ENCODE results near the gene SLC10A2. TPM values are rescaled to one million over a fixed set of nuclear protein-coding genes. Genes with fewer than 3 reads are reported as not detected.
"Not testable (repeated sequence)": the region's sequence is repeated elsewhere in the genome, so short reads cannot be mapped to it uniquely, and the experiment has no call there.

SLC10A2 gene
- total and polyA plus RNA-seq, 2 of the 4 experiments (the other 2 are of a cell fraction) = not detected

GRCh38 chr13:103097366-103097928 is 31.2 kb upstream of the SLC10A2 start:
- dilution Hi-C loops (cut with HindIII; ENCODE audit: low sequenced_read_pairs, unreplicated experiment) = no loop called here
- H2AK5ac ChIP-seq (ENCODE audit: low read depth, low read length) = no peak overlapping the region
- DNase-seq = no peak
- H3K56ac ChIP-seq (ENCODE audit: extremely low read depth, insufficient read depth, low read length) = no peak overlapping the region
- in situ Hi-C loops (cut with MboI; ENCODE audit: low sequenced_read_pairs) = no loop called here
- H3K14ac ChIP-seq (replicated peaks; ENCODE audit: low read depth, low read length) = no peak overlapping the region
- no peak overlapping the region for H3K23ac ChIP-seq (ENCODE audit: low read depth, low read length)
- TF ChIP-seq POLR2A (IDR thresholded peaks at IDR 0.05; ENCODE audit: low read depth, low read length) = no peak
- TF ChIP-seq BHLHE40 (IDR thresholded peaks at IDR 0.05; ENCODE audit: low read depth, low read length) = no peak
- no peak for TF ChIP-seq SMC3 (IDR thresholded peaks at IDR 0.05; ENCODE audit: low read depth, low read length)
- TF ChIP-seq MAZ (IDR thresholded peaks at IDR 0.05; ENCODE audit: borderline replicate concordance, low read depth, low read length) = no peak
- TF ChIP-seq MAFK (IDR thresholded peaks at IDR 0.05; ENCODE audit: low read depth, low read length) = no peak
- no peak for ATAC-seq (ENCODE audit: low read depth)
- no peaks in the 10 kb centered on the region for H3K4me1 ChIP-seq (ENCODE audit: control insufficient read depth, insufficient read depth, low read length)
- H3K27me3 ChIP-seq (ENCODE audit: control insufficient read depth, insufficient read depth, low read length) = no peaks in the 10 kb centered on the region
- H4K20me1 ChIP-seq (ENCODE audit: insufficient read depth, low read length) = no peaks in the 10 kb centered on the region
- no peak overlapping the region for H2BK15ac ChIP-seq (ENCODE audit: low read depth, low read length)
- ChIA-PET POLR2A (ENCODE audit: unreplicated experiment) (no interaction called here), CTCF (no interaction called here)
- H2AFZ ChIP-seq (replicated peaks; ENCODE audit: low read length, poor library complexity) = no peak overlapping the region
- H4K5ac ChIP-seq (ENCODE audit: low read depth, low read length) = no peak overlapping the region
- H3K9ac ChIP-seq (ENCODE audit: low read depth, low read length) = no peak overlapping the region
- H3K4me2 ChIP-seq (ENCODE audit: low read depth, low read length) = no peak overlapping the region
- no peak overlapping the region for H3K27ac ChIP-seq (ENCODE audit: insufficient read depth, low read length)
- H2BK120ac ChIP-seq (ENCODE audit: low read depth, low read length) = no peak overlapping the region
- H4K91ac ChIP-seq (ENCODE audit: insufficient read depth, low read depth, low read length) = no peak overlapping the region
- intact Hi-C loops (cut with micrococcal nuclease) = no loop called here
- no peak overlapping the region for H3K4me3 ChIP-seq (ENCODE audit: insufficient read depth, low read depth, low read length)
- peaks cover 23% of the 10 kb centered on the region for H3K9me3 ChIP-seq (ENCODE audit: control insufficient read depth, insufficient read depth, low read length)
- no peak overlapping the region for H3K4ac ChIP-seq (ENCODE audit: low read depth, low read length)
- H4K8ac ChIP-seq (ENCODE audit: low read depth in 2 of 2, low read length in 2 of 2) = no peak overlapping the region
- no peak overlapping the region for H2BK20ac ChIP-seq (ENCODE audit: low read depth, low read length)
- H3K9me1 ChIP-seq (ENCODE audit: insufficient read depth, low read length) = no peaks in the 10 kb centered on the region
- 28% methylated on average over 4 of the region's 7 CpGs; no CpG with 5 or more reads in 1 of the 2 experiments for WGBS, 2 experiments (ENCODE audit: extremely low coverage in 2 of 2, insufficient read length in 1 of 2)
- H2BK5ac ChIP-seq (ENCODE audit: low read depth, low read length, poor library complexity, severe bottlenecking) = no peak overlapping the region
- H3K36me3 ChIP-seq (ENCODE audit: control insufficient read depth, insufficient read depth, low read length) = no peaks in the 10 kb centered on the region
- no peak overlapping the region for H3K18ac ChIP-seq (ENCODE audit: low read depth, low read length)
- BruUV-seq (replicated peaks) = no TSS peak
- no peak overlapping the region for H2AK9ac ChIP-seq (replicated peaks; ENCODE audit: low read depth, low read length, poor library complexity)
- H3K79me1 ChIP-seq (ENCODE audit: low read depth in 1 of 2, low read length in 2 of 2) = no peaks in the 10 kb centered on the region

DNA sequence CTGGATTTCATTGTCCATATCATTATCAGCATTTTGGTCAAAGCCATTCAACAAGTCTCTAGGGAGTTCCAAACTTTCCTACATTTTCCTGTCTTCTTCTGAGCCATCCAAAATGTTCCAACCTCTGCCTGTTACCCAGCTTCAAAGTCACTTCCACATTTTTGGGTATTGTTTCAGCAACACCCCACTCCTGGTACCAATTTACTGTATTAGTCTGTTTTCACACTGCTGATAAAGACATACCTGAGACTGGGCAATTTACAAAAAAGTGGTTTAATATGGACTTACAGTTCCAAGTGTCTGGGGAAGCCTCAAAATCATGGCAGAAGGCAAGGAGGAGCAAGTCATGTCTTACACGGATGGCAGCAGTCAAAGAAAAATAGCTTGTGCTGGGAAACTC is 27.4 kb upstream of the SLC10A2 start:
- H4K20me1 ChIP-seq (ENCODE audit: insufficient read depth, low read length); H3K9ac ChIP-seq (ENCODE audit: low read depth, low read length); H2BK120ac ChIP-seq (ENCODE audit: low read depth, low read length); H3K4me1 ChIP-seq (ENCODE audit: control insufficient read depth, insufficient read depth, low read length); in situ Hi-C loops (cut with MboI; ENCODE audit: low sequenced_read_pairs); H2BK15ac ChIP-seq (ENCODE audit: low read depth, low read length); H3K4me2 ChIP-seq (ENCODE audit: low read depth, low read length); H2AK5ac ChIP-seq (ENCODE audit: low read depth, low read length); H2AK9ac ChIP-seq (replicated peaks; ENCODE audit: low read depth, low read length, poor library complexity); H4K5ac ChIP-seq (ENCODE audit: low read depth, low read length); dilution Hi-C loops (cut with HindIII; ENCODE audit: low sequenced_read_pairs, unreplicated experiment); DNase-seq; H2BK5ac ChIP-seq (ENCODE audit: low read depth, low read length, poor library complexity, severe bottlenecking); H3K56ac ChIP-seq (ENCODE audit: extremely low read depth, insufficient read depth, low read length); H3K79me1 ChIP-seq (ENCODE audit: low read depth in 1 of 2, low read length in 2 of 2); H3K23ac ChIP-seq (ENCODE audit: low read depth, low read length); ATAC-seq (ENCODE audit: low read depth); H2AFZ ChIP-seq (replicated peaks; ENCODE audit: low read length, poor library complexity); H2BK20ac ChIP-seq (ENCODE audit: low read depth, low read length); H3K9me1 ChIP-seq (ENCODE audit: insufficient read depth, low read length); BruUV-seq (replicated peaks); H3K4ac ChIP-seq (ENCODE audit: low read depth, low read length); H3K14ac ChIP-seq (replicated peaks; ENCODE audit: low read depth, low read length); H4K8ac ChIP-seq (ENCODE audit: low read depth in 2 of 2, low read length in 2 of 2); H3K27ac ChIP-seq (ENCODE audit: insufficient read depth, low read length); H3K36me3 ChIP-seq (ENCODE audit: control insufficient read depth, insufficient read depth, low read length); POLR2A ChIA-PET (ENCODE audit: unreplicated experiment); H3K4me3 ChIP-seq (ENCODE audit: insufficient read depth, low read depth, low read length); H3K27me3 ChIP-seq (ENCODE audit: control insufficient read depth, insufficient read depth, low read length); CTCF ChIA-PET; H4K91ac ChIP-seq (ENCODE audit: insufficient read depth, low read depth, low read length); intact Hi-C loops (cut with micrococcal nuclease); H3K18ac ChIP-seq (ENCODE audit: low read depth, low read length): not testable (repeated sequence)
- peaks cover 24% of the 10 kb centered on the region for H3K9me3 ChIP-seq (ENCODE audit: control insufficient read depth, insufficient read depth, low read length)
- WGBS, 2 experiments (ENCODE audit: extremely low coverage in 2 of 2, insufficient read length in 1 of 2) = no CpG with 5 or more reads among the region's 1 CpG

All from IMR-90 (cell line).